A549 (cell line): ENCODE results near the gene DLGAP1.

Experiments
- BHLHE40 ChIP-seq: IDR thresholded peaks from 2 replicates; pipeline ENCODE4 v1.6.1; 2012; ENCODE audit warnings: low read depth, low read length, inconsistent platforms
- CEBPB ChIP-seq, 2 experiments: fragments of >200 bp in 1 of 2; sonication (Bioruptor Twin) in 1 of 2; formaldehyde crosslinking in 1 of 2; IDR thresholded peaks; 2 replicates each; pipeline ENCODE4 v1.6.1; 2012 to 2016
- CTCF ChIP-seq: fragments of >200 bp; sonication (Bioruptor Twin); formaldehyde crosslinking; IDR thresholded peaks from 3 replicates; pipeline ENCODE4 v1.5.1; 2016
- EP300 ChIP-seq, 2 experiments: fragments of >200 bp; sonication (Bioruptor Twin); formaldehyde crosslinking; IDR thresholded peaks; 2 replicates in 1 of 2; 3 replicates in 1 of 2; pipeline ENCODE4 v1.6.1; 2016 to 2017
- ESRRA ChIP-seq: fragments of 150-350 bp; IDR thresholded peaks from 2 replicates; pipeline ENCODE4 v1.6.1; 2014; ENCODE audit warnings: mild to moderate bottlenecking, low read length, borderline replicate concordance
- HMGXB4 ChIP-seq: fragments of 250-450 bp; sonication (Bioruptor Pico); IDR thresholded peaks from 2 replicates; pipeline ENCODE4 v1.5.0; 2021; ENCODE audit warnings: mild to moderate bottlenecking, moderate library complexity, borderline replicate concordance
- MAX ChIP-seq: IDR thresholded peaks from 2 replicates; pipeline ENCODE4 v1.6.1; 2012
- RFX5 ChIP-seq: fragments of 450-650 bp; IDR thresholded peaks from 2 replicates; pipeline ENCODE4 v1.7.1; 2014; ENCODE audit warnings: antibody characterized with exemption, mild to moderate bottlenecking, moderate library complexity
- USF2 ChIP-seq: fragments of 450-650 bp; IDR thresholded peaks from 2 replicates; pipeline ENCODE4 v1.6.1; 2014; ENCODE audit warnings: antibody characterized with exemption

- no peak for TF ChIP-seq CTCF
- TF ChIP-seq EP300 (IDR thresholded peaks at IDR 0.05): no peak
- no peak for TF ChIP-seq MAX
- no peak for TF ChIP-seq ESRRA
- no peak for TF ChIP-seq HMGXB4 (CRISPR knock-in tag)
- no peak for TF ChIP-seq CEBPB (IDR thresholded peaks at IDR 0.05)
- TF ChIP-seq USF2: no peak
- TF ChIP-seq BHLHE40: no peak
- TF ChIP-seq RFX5: no peak
These were observed 928.4 kb downstream of the DLGAP1 start for GRCh38 chr18:3526421-3527354.
